Activated CD8-positive, alpha-beta memory T cell treated with anti-CD3 and anti-CD28 coated beads for 36 hours (primary cell): ENCODE data around the gene IDH3G. TPM values are rescaled to one million over a fixed set of nuclear protein-coding genes. Genes with fewer than 3 reads are reported as not detected.
"Not testable (repeated sequence)": the region's sequence is repeated elsewhere in the genome, so short reads cannot be mapped to it uniquely, and the experiment has no call there.

Experiments
- CTCF ChIA-PET: fragments of 350-600 bp; sonication (Branson Sonifier 250); formaldehyde crosslinking; loops from one replicate; lab custom pipeline; 2021; ENCODE audit warnings: antibody characterized with exemption; lab: Charles Lee
- POLR2A ChIA-PET: fragments of 350-600 bp; sonication (Branson Sonifier 250); formaldehyde crosslinking; loops from one replicate; lab custom pipeline; 2021; ENCODE audit warnings: antibody characterized with exemption; lab: Charles Lee
- total RNA-seq, 2 experiments: library from RNA; stranded (reverse); gene quantifications; one replicate each; pipeline ENCODE4 v1.2.3, GENCODE V29; 2021

Gene IDH3G
- total RNA-seq, 2 experiments from 2014 or later = 52.7 to 55.6 TPM

DNA sequence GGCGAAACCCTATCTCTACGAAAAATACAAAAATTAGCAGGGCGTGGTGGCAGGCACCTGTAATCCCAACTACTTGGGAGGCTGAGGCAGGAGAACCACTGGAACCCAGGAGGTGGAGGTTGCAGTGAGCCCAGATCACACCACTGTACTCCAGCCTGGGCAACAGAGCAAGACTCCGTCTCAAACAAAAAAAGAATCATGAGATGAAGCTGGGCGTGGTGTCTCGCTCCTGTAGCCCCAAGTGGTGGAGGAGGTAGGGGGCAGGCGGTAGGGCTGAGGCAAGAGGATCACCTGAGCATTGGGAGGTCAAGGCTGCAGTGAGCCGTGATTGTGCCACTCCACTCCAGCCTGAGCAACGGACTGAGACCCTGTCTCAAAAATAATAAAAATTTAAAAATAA is 23.9 kb upstream of the IDH3G start:
- CTCF ChIA-PET = not testable (repeated sequence)

DNA sequence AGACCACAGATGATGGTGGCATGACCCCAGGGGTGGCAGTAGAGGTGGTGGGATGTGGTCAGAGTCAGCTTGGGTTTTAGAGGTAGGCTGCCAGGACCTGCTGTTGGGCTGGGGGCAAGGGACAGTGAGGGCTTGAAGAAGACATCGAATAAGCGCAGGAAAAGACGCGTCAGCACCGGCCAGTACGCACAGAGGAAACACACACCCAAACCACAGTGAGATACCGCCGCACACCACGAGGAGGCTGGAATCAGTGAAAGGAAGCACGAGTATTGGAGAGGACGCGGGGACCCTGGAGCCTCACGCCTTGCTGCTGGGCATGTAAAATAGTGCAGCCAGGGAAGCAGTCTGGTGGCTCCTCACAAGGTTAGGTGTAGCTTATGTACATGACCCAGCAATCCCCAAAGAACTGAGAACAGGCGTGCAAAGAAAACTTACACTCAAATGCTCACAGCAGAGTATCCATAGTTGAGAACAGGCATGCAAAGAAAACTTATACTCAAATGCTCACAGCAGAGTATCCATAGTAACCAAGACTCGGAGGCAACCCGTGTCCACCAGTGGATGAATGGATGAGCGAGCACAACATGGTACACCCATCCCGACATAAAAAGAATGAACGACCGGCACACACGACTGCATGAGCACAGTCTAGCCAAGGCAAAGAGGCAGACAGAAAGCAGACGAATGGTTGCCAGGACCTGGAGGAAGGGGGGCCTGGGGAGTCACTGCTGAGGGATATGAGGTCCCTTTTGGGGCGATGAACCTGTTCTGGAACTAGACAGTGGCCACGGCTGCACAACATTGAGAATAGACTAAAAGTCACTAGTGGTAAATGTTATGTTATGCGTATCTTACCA is 22.9 kb upstream of the IDH3G start:
- POLR2A ChIA-PET = no interaction called here
- CTCF ChIA-PET = no interaction called here

More for the DNA sequence above, 23.9 kb upstream of the IDH3G start:
- POLR2A ChIA-PET = not testable (repeated sequence)

DNA sequence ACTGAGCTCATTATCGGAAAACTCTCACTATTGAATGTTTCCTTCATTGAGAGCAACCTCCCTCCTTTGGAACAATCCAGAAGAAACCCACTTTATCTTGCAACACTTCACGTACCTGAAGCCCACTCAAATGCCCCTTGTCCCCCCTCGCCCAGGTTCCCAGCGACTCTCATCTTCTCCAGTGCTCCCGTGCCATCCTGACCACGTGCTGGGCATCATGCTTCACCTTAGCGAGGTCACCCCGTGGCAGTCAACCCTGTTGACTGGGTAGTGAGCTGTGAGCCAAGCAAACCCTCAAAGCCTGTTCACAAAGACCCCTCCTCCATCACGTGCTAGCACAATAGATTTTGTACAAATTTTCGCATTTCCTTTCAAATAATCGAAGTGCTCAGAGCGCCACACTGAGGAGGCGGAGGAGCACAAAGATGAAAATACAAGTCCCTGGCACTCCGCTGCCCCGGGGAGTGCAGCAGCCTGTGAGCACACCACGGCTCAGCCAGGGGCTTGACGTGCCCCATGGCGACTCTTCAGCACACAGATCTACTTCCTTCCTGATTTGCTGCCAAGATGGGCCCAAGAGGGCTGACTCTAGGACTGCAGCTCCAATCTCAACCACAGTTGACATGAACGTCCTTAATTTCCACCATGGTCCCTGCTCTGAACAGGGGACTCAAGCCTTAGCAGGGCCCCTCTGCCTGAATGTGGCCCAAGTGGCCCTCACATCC is 20.6 kb upstream of the IDH3G start:
- POLR2A ChIA-PET = no interaction called here

DNA sequence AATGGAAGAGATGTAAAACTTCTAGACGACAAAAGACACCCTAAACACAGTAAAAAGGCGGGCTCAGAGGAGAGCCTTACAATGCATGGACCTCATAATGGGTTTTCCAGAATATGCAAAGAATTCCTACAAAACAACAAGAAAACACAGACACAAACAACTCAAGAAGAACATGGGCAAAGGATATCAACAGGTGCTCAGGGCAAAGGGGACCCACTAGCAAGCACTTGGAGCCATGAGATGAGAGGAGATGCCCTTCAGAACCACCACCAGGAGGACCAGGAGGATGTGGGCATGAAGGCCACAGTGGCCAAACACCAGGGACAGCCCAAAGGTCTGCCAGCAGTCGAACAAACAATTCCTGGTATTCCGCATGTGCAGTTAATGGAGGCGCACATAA is 19.0 kb upstream of the IDH3G start:
- CTCF ChIA-PET = no interaction called here
- POLR2A ChIA-PET = no interaction called here

More for the DNA sequence above, 20.6 kb upstream of the IDH3G start:
- CTCF ChIA-PET = no interaction called here

DNA sequence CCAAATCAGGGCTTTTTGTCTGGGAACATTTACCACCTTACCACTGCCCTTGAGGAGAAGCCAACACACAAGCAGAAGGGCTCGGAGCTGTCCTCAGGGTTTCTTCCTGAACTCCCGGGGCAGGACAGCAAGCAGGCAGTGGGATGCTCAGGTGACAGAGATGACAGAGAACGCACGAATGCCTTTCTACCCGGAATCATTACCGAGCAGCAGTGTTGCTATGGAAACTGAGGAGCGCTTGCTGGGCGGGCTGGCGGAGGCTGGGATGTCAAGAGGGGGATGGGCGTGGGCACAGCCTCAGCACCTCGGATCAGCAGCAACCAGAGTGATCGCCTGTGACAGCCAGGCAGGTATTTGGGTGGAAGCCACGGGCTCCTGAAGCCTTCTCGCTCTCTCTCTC is 18.0 kb upstream of the IDH3G start:
- ChIA-PET POLR2A (no interaction called here), CTCF (no interaction called here)

DNA sequence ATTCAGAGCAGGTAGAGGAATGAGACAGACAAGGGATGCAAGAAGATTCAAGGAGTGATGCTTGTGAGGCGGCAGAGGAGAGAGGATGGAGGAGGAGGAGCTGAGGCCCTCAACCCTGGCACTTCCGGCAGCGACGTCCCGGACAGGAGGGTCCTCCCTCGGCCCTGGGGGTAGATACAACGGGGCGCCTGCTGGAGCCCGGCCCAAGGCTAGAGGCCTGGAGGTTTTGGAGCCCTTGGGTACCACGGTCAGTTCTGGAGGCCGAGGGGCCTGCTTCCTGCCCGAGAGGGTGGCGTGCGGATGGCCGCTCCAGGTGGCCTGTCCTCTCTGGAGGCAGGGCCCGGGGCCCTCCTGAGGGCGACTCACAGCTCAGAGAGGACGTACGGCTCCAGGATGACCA is 13.8 kb upstream of the IDH3G start:
- ChIA-PET POLR2A (no interaction called here), CTCF (no interaction called here)

DNA sequence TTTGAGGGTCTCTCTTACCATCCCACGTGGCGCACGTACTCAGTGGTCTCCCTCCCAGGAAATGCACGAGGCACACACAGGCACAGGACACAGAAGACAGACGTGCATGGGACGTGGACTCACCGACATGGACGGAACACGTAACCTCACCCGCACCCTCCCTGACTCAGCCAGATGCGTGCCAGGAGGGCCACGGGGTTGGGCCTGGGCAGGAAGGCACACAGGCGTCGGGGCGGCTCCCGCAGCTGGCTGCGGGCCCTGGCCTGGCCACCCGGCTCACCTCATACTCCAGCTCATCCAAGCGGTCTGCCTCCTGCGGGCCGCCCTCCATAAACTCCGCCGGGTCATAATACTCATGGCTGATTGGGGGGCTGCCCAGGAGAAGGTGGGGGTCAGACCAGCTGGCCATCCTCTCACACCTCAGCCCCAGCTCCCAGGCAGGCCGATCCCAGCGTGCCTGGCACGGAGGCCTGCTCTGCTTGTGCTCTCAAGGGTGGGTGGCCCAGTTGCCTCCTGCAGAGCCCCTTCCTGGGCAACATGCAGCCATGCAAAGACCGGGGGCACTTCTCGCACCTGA is 12.9 kb upstream of the IDH3G start:
- CTCF ChIA-PET = no interaction called here
- POLR2A ChIA-PET = no interaction called here

DNA sequence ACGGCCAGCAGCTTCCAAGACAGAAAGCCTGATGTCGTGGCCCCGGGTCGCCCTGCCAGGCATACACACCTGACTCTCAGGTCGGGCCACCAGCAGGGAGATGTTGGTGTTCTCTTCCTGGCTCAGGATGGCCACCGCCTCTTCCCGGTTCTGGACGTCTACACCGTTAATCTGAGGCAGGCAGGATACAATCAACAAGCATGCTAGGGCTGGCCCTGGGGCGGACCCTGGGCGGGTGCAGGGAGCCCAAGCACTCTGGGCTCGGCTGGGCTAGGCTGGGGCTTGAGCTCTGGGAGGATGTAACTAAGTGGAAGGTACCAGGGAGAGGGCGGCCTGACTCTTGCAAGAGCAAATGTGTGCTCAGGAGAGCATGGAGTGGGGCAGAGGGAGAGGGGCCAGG is 11.3 kb upstream of the IDH3G start:
- CTCF ChIA-PET = no interaction called here
- POLR2A ChIA-PET = no interaction called here

DNA sequence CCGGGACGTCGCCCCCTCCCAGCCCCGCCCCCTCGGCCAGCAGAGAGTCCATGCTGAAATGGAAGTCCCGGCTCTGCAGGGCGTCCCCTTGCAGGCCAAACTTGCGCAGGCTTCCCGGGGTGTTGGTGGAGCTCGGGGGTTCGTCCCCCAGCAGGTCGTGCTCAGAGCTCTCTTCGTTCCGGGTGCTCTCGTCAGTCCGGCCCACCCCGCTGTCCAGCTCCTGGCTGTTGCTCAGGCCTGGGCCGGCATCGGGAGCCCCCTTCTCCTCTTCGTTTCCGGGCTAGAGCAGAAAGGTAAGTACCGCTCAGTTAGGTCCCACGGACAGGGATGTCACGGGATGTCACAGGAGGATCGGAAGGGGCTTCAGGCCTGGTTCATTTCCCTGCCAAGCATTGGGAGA is 10.4 kb upstream of the IDH3G start:
- ChIA-PET CTCF (no interaction called here), POLR2A (no interaction called here)

DNA sequence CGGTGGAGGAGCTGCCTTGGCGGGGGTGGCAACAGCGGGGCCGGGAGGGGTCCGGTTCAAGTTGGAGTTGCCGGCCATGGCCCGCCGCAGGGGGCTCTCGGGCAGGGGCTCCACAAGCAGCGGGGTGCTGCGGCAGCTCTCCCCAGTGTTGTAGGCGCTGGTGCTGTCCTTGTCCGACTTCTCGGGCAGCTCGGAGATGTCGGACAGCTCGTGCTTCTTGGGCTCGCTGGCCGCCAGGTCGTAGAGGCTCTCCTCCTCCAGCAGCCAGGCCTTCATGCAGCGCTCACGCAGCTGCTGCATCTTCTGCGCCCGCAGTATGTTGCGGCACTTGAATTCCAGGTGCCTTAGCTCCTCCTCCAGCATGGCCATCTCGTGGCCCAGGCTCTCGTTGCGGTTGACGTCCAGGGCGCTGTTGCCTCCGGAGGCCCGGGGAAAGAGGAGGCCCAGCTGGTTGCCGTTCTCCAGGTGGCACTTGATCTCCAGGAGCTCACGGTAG is 10.0 kb upstream of the IDH3G start:
- POLR2A ChIA-PET = no interaction called here
- CTCF ChIA-PET = no interaction called here

DNA sequence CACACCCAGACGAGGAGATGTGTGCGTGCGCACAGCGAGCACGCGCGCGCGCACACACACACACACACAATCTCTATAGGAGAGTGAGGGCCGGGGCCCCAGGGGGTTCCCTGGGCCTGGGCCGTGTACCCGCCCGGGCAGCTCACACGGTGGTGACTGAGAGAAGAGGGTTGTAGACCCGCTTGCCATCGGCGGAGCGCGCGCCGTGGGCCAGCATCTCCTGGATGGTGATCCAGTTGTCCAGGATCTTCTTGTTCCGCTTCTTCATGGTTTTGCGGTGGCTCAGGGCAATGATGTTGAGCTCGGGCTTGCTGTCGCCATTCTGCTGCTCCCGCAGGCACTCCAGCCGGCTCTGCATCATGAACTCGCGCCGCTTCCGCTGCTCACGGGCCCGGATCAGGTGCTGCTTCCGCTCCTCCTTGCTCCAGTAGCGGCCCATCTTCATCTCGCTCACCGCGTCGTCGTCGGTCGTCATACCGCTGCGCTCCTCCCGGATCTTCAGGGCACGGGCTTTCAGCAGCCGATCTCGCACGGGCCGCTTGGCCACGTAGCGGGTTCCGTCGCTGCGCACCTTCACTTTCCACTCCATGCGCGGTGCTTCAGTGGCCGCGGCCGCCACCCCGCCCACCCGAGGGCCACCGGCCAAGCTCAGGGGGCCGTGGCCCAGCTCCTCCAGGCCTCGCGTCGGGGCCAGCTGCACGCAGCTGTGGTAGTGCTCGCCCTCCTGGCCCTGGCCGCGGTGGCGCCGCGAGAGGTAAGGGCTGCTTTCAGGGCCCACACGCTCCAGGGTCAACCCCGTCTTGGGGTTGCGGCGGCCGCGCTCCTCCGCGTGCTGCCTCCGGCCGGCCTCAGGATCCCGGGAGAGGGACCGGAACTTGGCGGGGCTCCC is 9.3 kb upstream of the IDH3G start:
- ChIA-PET POLR2A (no interaction called here), CTCF (no interaction called here)

DNA sequence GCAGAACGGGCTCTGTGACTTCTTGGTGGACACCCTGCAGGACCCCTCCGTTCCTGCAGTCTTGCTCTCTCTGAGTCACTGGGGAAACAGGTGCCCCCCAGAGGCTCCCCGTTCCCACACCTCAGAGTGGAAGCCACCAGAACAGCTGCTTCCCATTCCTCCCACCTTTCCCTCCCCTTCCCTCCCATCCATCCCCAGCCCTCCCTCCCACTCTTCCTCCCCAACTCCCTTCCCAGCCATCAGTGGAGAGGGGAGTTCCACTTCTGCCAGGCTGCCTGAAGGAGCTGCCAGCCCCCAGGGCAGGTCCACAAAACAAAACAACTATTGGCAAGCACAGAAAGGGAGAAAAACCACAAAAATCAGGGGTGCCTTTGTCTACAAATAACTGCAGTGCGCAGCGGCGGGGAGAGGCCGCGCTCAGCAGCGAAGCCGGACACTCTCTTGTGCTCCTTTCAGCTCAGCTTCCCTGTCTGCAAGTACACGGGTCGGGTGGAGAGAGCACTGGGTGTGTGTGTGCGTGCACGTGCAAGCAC is 8.4 kb upstream of the IDH3G start:
- CTCF ChIA-PET = interaction anchor here (1.1 kb wide), 1 partner anchor 35 kb away, joined by 3 read pairs; no protein-coding TSS in a partner anchor
- POLR2A ChIA-PET = no interaction called here

DNA sequence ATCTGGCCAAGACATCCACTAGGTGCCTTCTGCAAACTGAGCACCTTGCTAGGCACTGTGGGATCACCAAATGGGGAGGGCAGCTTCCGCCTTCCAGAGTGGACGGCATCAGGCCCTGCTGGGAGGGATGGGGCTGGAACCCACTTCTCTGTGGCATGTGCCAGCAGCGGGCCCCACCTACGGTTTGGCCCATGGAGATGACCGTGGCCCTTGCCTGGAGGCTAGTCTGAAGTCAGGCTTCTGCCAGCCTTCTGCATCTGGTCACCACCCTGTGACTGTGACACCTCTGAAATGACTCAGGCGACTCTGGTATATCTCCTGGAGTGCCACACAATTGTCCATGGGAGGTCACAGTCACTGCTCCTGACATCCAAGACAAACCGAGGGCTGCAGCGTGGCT is 7.5 kb upstream of the IDH3G start:
- CTCF ChIA-PET = no interaction called here
- POLR2A ChIA-PET = no interaction called here

DNA sequence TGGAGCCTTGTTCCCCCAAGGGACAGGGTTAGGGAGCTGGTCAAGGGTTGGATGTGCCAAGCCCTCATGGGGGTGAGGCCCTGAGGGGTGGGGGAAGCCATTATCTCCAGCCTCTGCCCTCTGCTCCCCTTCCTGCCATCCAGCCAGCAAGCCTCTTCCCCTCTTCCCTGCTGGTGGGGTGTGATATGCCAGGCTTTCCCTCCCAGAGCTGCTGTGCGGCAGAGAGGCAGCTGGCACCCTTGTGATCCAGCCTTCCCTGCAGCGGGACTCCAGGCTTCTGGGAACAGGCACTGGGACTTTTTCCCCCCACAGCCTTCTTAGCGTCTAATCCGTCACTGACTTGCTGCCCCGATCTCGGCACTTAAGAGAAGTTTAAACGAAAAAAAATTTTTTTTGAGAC is 6.6 kb upstream of the IDH3G start:
- ChIA-PET CTCF (no interaction called here), POLR2A (no interaction called here)

DNA sequence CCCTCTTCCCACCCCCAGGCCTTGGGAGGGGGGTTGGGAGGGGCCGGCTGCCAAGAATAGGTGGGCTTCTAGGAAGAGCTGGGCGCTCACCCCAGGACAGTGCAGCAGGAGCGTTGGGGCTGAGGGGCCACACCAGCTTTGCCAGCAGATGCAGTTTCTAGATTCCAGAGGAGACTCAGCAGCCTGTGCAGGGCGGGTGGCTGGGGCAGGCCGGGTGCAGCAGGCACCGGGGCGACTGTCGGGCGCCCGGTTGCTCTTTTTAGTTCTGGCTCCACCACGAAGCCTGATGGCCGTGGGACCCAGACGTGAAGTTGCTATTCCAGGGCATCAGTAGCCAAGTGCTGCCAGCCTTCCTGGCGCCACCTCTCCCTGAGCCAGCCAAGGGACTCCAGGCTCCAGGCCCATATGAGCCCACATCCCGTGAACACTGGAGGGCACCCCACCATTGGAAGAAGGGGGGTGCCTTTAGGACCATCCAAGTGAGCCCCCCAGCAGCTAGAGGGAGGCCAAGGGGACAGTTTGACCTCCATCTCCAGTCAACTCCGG is 6.1 kb upstream of the IDH3G start:
- ChIA-PET CTCF (no interaction called here), POLR2A (no interaction called here)

DNA sequence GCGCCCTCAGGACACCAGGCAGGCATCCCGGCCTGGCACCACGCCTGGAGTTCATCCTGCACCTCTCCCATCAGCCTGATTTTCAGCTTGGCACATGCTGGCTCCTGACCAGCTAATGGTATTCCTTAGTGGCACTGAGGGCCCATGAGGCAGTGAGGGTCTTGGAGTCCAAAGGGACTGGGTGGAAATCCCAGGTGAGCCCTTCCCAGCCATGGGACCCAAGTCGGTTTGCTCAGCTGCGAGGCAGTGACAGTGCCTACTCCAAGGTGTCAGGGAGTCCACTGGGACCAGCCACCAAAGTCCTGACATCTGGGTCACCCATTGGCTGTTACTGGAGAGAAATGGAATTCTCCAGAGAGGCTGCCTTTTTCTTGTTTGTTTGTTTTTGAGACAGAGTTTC is 5.2 kb upstream of the IDH3G start:
- POLR2A ChIA-PET = no interaction called here
- CTCF ChIA-PET = no interaction called here

DNA sequence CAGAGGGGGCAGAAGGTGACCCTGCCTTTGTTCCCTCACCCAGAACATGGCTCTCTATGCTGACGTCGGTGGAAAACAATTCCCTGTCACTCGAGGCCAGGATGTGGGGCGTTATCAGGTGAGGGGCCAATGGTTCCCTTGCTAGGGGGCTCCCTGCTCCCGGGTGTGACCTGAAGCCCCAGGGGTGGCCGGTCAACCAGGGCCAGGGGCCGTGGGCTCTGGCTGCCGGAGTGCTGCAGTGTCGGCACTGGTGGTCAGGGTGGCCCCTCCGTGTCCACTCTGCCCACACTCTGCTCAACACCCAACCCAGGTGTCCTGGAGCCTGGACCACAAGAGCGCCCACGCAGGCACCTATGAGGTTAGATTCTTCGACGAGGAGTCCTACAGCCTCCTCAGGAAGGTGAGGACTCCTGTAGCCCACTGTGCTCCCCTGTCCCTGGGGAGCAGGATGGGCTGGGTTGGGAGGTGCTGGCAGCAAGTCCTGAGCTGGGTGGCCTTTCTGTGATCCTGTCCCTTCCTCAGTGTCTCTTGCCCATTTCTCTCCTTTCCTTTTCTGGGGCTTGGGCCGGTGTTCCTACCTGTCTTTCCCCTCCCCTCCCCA is 3.3 kb upstream of the IDH3G start:
- ChIA-PET CTCF (no interaction called here), POLR2A (no interaction called here)
